GM21619 (cell line): Measurements from ENCODE around the gene LIMS2.

Experiments used
- ATAC-seq: cut with Tn5 transposase; IDR thresholded peaks from one replicate; pipeline ENCODE4 v1.9.1; 2021; ENCODE audit not compliant: unreplicated experiment

LIMS2 gene

GRCh38 chr2:127624756-127625571, 50.4 kb downstream of the LIMS2 start:
- no peak for ATAC-seq

GRCh38 chr2:127624320-127624755, 51.0 kb downstream of the LIMS2 start:
- no peak for ATAC-seq

- no peak for ATAC-seq
These were observed 51.7 kb downstream of the LIMS2 start for GRCh38 chr2:127623388-127624319.

- ATAC-seq, result no peak
These were observed 52.6 kb downstream of the LIMS2 start for GRCh38 chr2:127622561-127623387.

GRCh38 chr2:127621981-127622431, 53.3 kb downstream of the LIMS2 start:
- ATAC-seq, result no peak

- ATAC-seq, result no peak
These were observed 54.5 kb downstream of the LIMS2 start for GRCh38 chr2:127620866-127621265.

GRCh38 chr2:127619877-127620705, 55.2 kb downstream of the LIMS2 start:
- no peak for ATAC-seq

- ATAC-seq, result no peak
These were observed 56.1 kb downstream of the LIMS2 start for GRCh38 chr2:127619203-127619590.

- ATAC-seq, result no peak
These were observed 56.7 kb downstream of the LIMS2 start for GRCh38 chr2:127618551-127619202.

GRCh38 chr2:127615511-127616166, 59.7 kb downstream of the LIMS2 start:
- ATAC-seq, result no peak

- ATAC-seq, result no peak
These were observed 60.6 kb downstream of the LIMS2 start for GRCh38 chr2:127614731-127615130.

GRCh38 chr2:127614246-127614645, 61.1 kb downstream of the LIMS2 start:
- no peak for ATAC-seq

- ATAC-seq, result no peak
These were observed 63.1 kb downstream of the LIMS2 start for GRCh38 chr2:127612111-127612822.

- no peak for ATAC-seq
These were observed 64.0 kb downstream of the LIMS2 start for GRCh38 chr2:127611076-127611925.

GRCh38 chr2:127610561-127610960, 64.8 kb downstream of the LIMS2 start:
- no peak for ATAC-seq

GRCh38 chr2:127609818-127610217, 65.5 kb downstream of the LIMS2 start:
- no peak for ATAC-seq

- no peak for ATAC-seq
These were observed 66.1 kb downstream of the LIMS2 start for GRCh38 chr2:127609031-127609751.
